HFF-Myc (cell line): ENCODE data around the gene ABCD1.
"Not testable (repeated sequence)": the region's sequence is repeated elsewhere in the genome, so short reads cannot be mapped to it uniquely, and the experiment has no call there.

Source experiments
- DNase-seq: peaks from one replicate; pipeline ENCODE4 v3.0.0-alpha.2; 2011; ENCODE audit warnings: low read depth; ENCODE audit errors: extremely low read depth
- H3K4me3 ChIP-seq: replicated peaks from 2 replicates; pipeline ENCODE4 v1.5.1; 2011; ENCODE audit warnings: low read depth, mild to moderate bottlenecking, control low read depth, low read length
- CTCF ChIP-seq: IDR thresholded peaks from 2 replicates; pipeline ENCODE4 v1.5.1; 2012; ENCODE audit warnings: mild to moderate bottlenecking, low read depth, low read length, control low read depth; ENCODE audit errors: missing control alignments

ABCD1 gene

GRCh38 chrX:153724252-153725038 lies at the start of gene ABCD1, which contains the start of gene BCAP31:
ABCD1 (plus strand) TSS chrX:153724856; CDS start chrX:153725267, 411 bp downstream.
BCAP31 (minus strand) TSS chrX:153724387; CDS start chrX:153723244, 1,143 bp downstream.
- DNase-seq: peak; percentile 17
- TF ChIP-seq CTCF: no peak
- peak within 1 kb of the TSS; percentile 64 for H3K4me3 ChIP-seq

GRCh38 chrX:153681175-153681574 lies 43.5 kb upstream of the ABCD1 start:
- no peak overlapping the region for H3K4me3 ChIP-seq
- DNase-seq: no peak
- no peak for TF ChIP-seq CTCF

- DNase-seq, H3K4me3 ChIP-seq: not testable (repeated sequence)
Measured at GRCh38 chrX:153683486-153683885, 41.2 kb upstream of the ABCD1 start.

GRCh38 chrX:153684467-153685155 lies 40.0 kb upstream of the ABCD1 start:
- TF ChIP-seq CTCF: no peak
- no peak overlapping the region for H3K4me3 ChIP-seq
- no peak for DNase-seq

GRCh38 chrX:153685156-153685536 lies 39.5 kb upstream of the ABCD1 start:
- no peak for DNase-seq
- TF ChIP-seq CTCF: no peak
- H3K4me3 ChIP-seq: no peak overlapping the region

- DNase-seq: no peak
- no peak overlapping the region for H3K4me3 ChIP-seq
Measured at GRCh38 chrX:153685751-153686696, 38.6 kb upstream of the ABCD1 start.

More at GRCh38 chrX:153685751-153686696, 38.6 kb upstream of the ABCD1 start:
- TF ChIP-seq CTCF: no peak
